T-helper 17 cell (primary cell): ENCODE measurements around the gene RNF123. TPM values are rescaled to one million over a fixed set of nuclear protein-coding genes. Genes with fewer than 3 reads are reported as not detected.
"Not testable (repeated sequence)": the region's sequence is repeated elsewhere in the genome, so short reads cannot be mapped to it uniquely, and the experiment has no call there.

ENCODE experiments used
- ATAC-seq: fragments of 150-1000 bp; cut with Tn5 transposase; 2 replicates; pipeline ENCODE4 v1.10.0; 2021; ENCODE audit warnings: mild to moderate bottlenecking, moderate library complexity
- DNase-seq, 3 donors: peaks; one replicate each; pipeline versions ENCODE4 v3.0.0 to v3.0.0-alpha.2; 2020 to 2021
- H3K9me3 ChIP-seq: one replicate; pipeline ENCODE4 v1.7.0; 2013; ENCODE audit warnings: low read length, mild to moderate bottlenecking; ENCODE audit not compliant: control insufficient read depth, poor library complexity, severe bottlenecking
- H3K27ac Mint-ChIP-seq: one replicate; pipeline ENCODE4 v1.8.0; 2022; ENCODE audit warnings: mild to moderate bottlenecking, moderate library complexity, mixed read lengths
- H3K27me3 Mint-ChIP-seq: one replicate; pipeline ENCODE4 v1.8.0; 2022; ENCODE audit warnings: mixed read lengths
- H3K36me3 Mint-ChIP-seq: one replicate; pipeline ENCODE4 v1.8.0; 2022; ENCODE audit warnings: low read depth, mixed read lengths
- H3K4me1 Mint-ChIP-seq: one replicate; pipeline ENCODE4 v1.8.0; 2022; ENCODE audit warnings: mild to moderate bottlenecking, mixed read lengths
- H3K4me3 Mint-ChIP-seq: one replicate; pipeline ENCODE4 v1.8.0; 2022; ENCODE audit warnings: mild to moderate bottlenecking, moderate library complexity, mixed read lengths
- total RNA-seq, 4 donors: library from RNA in 2 of 4; stranded (reverse) in 2 of 4; gene quantifications; one replicate each; pipeline ENCODE4 v1.2.3 and lab custom pipeline; 2022 to 2026

Gene RNF123
- total RNA-seq, 2 donors from 2014 or later = 37.7 to 45.1 TPM

GRCh38 chr3:49748874-49749273 is 59.5 kb downstream of the RNF123 start:
- H3K36me3 Mint-ChIP-seq, H3K27me3 Mint-ChIP-seq, DNase-seq, H3K27ac Mint-ChIP-seq, ATAC-seq, H3K4me3 Mint-ChIP-seq, H3K9me3 ChIP-seq: not testable (repeated sequence)
- peaks cover 21% of the 10 kb centered on the region for H3K4me1 Mint-ChIP-seq

- Mint-ChIP-seq H3K4me3 (peak overlapping the region; percentile 12), H3K27ac (no peak overlapping the region)
These were observed 60.7 kb downstream of the RNF123 start for GRCh38 chr3:49750056-49750455.

GRCh38 chr3:49751501-49751900 is 62.1 kb downstream of the RNF123 start:
- ATAC-seq (no peak), DNase-seq (no peak)
- H3K9me3 ChIP-seq = no peaks in the 10 kb centered on the region
- Mint-ChIP-seq H3K27me3 (no peaks in the 10 kb centered on the region), H3K4me1 (peaks cover 29% of the 10 kb centered on the region), H3K36me3 (peaks cover 2% of the 10 kb centered on the region), H3K27ac (no peak overlapping the region), H3K4me3 (no peak overlapping the region)

More at GRCh38 chr3:49750056-49750455, 60.7 kb downstream of the RNF123 start:
- no peak for DNase-seq
- no peak for ATAC-seq
- no peaks in the 10 kb centered on the region for H3K27me3 Mint-ChIP-seq
- H3K4me1 Mint-ChIP-seq = peaks cover 23% of the 10 kb centered on the region
- H3K9me3 ChIP-seq = no peaks in the 10 kb centered on the region
- peaks cover 2% of the 10 kb centered on the region for H3K36me3 Mint-ChIP-seq

GRCh38 chr3:49754536-49754935 is 65.2 kb downstream of the RNF123 start:
- peak overlapping the region; percentile 29 for H3K27ac Mint-ChIP-seq
- DNase-seq = no peak
- no peaks in the 10 kb centered on the region for H3K27me3 Mint-ChIP-seq
- peak overlapping the region; percentile 33 for H3K4me3 Mint-ChIP-seq
- H3K36me3 Mint-ChIP-seq = no peaks in the 10 kb centered on the region
- no peak for ATAC-seq
- H3K4me1 Mint-ChIP-seq = peaks cover 39% of the 10 kb centered on the region
- H3K9me3 ChIP-seq = no peaks in the 10 kb centered on the region

GRCh38 chr3:49756036-49756435 is 66.7 kb downstream of the RNF123 start:
- Mint-ChIP-seq H3K4me1 (peaks cover 39% of the 10 kb centered on the region), H3K27ac (peak overlapping the region; percentile 78), H3K27me3 (no peaks in the 10 kb centered on the region), H3K4me3 (no peak overlapping the region), H3K36me3 (no peaks in the 10 kb centered on the region)
- DNase-seq (no peak), ATAC-seq (no peak)
- H3K9me3 ChIP-seq = no peaks in the 10 kb centered on the region

- peaks cover 39% of the 10 kb centered on the region for H3K4me1 Mint-ChIP-seq
- no peak for DNase-seq
These were observed 67.8 kb downstream of the RNF123 start for GRCh38 chr3:49757197-49757596.

GRCh38 chr3:49759226-49759625 is 69.9 kb downstream of the RNF123 start:
- peaks cover 28% of the 10 kb centered on the region for H3K4me1 Mint-ChIP-seq
- H3K36me3 Mint-ChIP-seq = no peaks in the 10 kb centered on the region
- no peak for DNase-seq
- H3K27me3 Mint-ChIP-seq = no peaks in the 10 kb centered on the region
- H3K27ac Mint-ChIP-seq = no peak overlapping the region
- ATAC-seq = no peak
- H3K4me3 Mint-ChIP-seq = no peak overlapping the region
- H3K9me3 ChIP-seq = no peaks in the 10 kb centered on the region

More at GRCh38 chr3:49757197-49757596, 67.8 kb downstream of the RNF123 start:
- no peak for ATAC-seq
- H3K9me3 ChIP-seq = no peaks in the 10 kb centered on the region
- Mint-ChIP-seq H3K4me3 (no peak overlapping the region), H3K36me3 (no peaks in the 10 kb centered on the region), H3K27me3 (no peaks in the 10 kb centered on the region), H3K27ac (peak overlapping the region; percentile 78)

- ATAC-seq = no peak
These were observed 72.3 kb downstream of the RNF123 start for GRCh38 chr3:49761661-49762060.

GRCh38 chr3:49763981-49764380 is 74.6 kb downstream of the RNF123 start:
- no peaks in the 10 kb centered on the region for H3K9me3 ChIP-seq
- H3K4me1 Mint-ChIP-seq = peaks cover 13% of the 10 kb centered on the region
- no peak overlapping the region for H3K27ac Mint-ChIP-seq
- no peak for DNase-seq
- no peak for ATAC-seq
- no peaks in the 10 kb centered on the region for H3K27me3 Mint-ChIP-seq
- H3K36me3 Mint-ChIP-seq = no peaks in the 10 kb centered on the region
- no peak overlapping the region for H3K4me3 Mint-ChIP-seq

More at GRCh38 chr3:49761661-49762060, 72.3 kb downstream of the RNF123 start:
- Mint-ChIP-seq H3K27me3 (no peaks in the 10 kb centered on the region), H3K4me1 (peaks cover 21% of the 10 kb centered on the region), H3K27ac (no peak overlapping the region), H3K36me3 (no peaks in the 10 kb centered on the region), H3K4me3 (no peak overlapping the region)
- no peaks in the 10 kb centered on the region for H3K9me3 ChIP-seq
- no peak for DNase-seq

- DNase-seq (no peak), ATAC-seq (no peak)
- no peaks in the 10 kb centered on the region for H3K36me3 Mint-ChIP-seq
- no peak overlapping the region for H3K27ac Mint-ChIP-seq
- peaks cover 17% of the 10 kb centered on the region for H3K4me1 Mint-ChIP-seq
- no peaks in the 10 kb centered on the region for H3K9me3 ChIP-seq
- no peak overlapping the region for H3K4me3 Mint-ChIP-seq
- no peaks in the 10 kb centered on the region for H3K27me3 Mint-ChIP-seq
These were observed 80.0 kb downstream of the RNF123 start for GRCh38 chr3:49769286-49769915.

- no peak for ATAC-seq
- no peak for DNase-seq
- H3K36me3 Mint-ChIP-seq = no peaks in the 10 kb centered on the region
- H3K4me1 Mint-ChIP-seq = peaks cover 15% of the 10 kb centered on the region
- H3K27ac Mint-ChIP-seq = no peak overlapping the region
- H3K9me3 ChIP-seq = no peaks in the 10 kb centered on the region
- no peaks in the 10 kb centered on the region for H3K27me3 Mint-ChIP-seq
- H3K4me3 Mint-ChIP-seq = no peak overlapping the region
These were observed 80.6 kb downstream of the RNF123 start for GRCh38 chr3:49769926-49770325.

Other genes with a start within 250 kb of the RNF123 start
- 10 to 100 TPM; 18.0 to 18.9 TPM for gene DAG1, start 219.3 kb upstream of the RNF123 start, total RNA-seq
- under 1 TPM; 0.12 to 0.29 TPM for gene BSN, start 135.1 kb upstream of the RNF123 start, total RNA-seq
- gene APEH, start 15.2 kb upstream of the RNF123 start, total RNA-seq = 10 to 100 TPM; 61.2 to 71.0 TPM
- gene MST1, start 83 bp upstream of the RNF123 start, total RNA-seq = 10 to 100 TPM in 1 of 2 donors, 1 to 10 TPM in 1; 7.5 to 11.3 TPM
- under 1 TPM in 1 of 2 donors, not detected in 1; 0.99 TPM for gene AMIGO3, start 30.1 kb downstream of the RNF123 start, total RNA-seq
- gene GMPPB, start 34.4 kb downstream of the RNF123 start, total RNA-seq = 10 to 100 TPM; 42.9 to 61.9 TPM
- 10 to 100 TPM; 54.1 to 56.4 TPM for gene IP6K1, start 97.0 kb downstream of the RNF123 start, total RNA-seq
- gene CDHR4, start 110.3 kb downstream of the RNF123 start, total RNA-seq = under 1 TPM in 1 of 2 donors, not detected in 1; 0.37 TPM
- gene INKA1, start 113.7 kb downstream of the RNF123 start, total RNA-seq = 1 to 10 TPM in 1 of 2 donors, under 1 TPM in 1; 0.92 to 5.2 TPM
- 100 to 1,000 TPM; 173 to 198 TPM for gene UBA7, start 124.4 kb downstream of the RNF123 start, total RNA-seq
- gene TRAIP, start 167.0 kb downstream of the RNF123 start, total RNA-seq = 1 to 10 TPM; 4.8 to 5.5 TPM
- under 1 TPM; 0.47 to 0.89 TPM for gene CAMKV, start 180.3 kb downstream of the RNF123 start, total RNA-seq
- gene MST1R, start 214.3 kb downstream of the RNF123 start, total RNA-seq = 1 to 10 TPM in 1 of 2 donors, under 1 TPM in 1; 0.63 to 1.7 TPM
- gene MON1A, start 240.3 kb downstream of the RNF123 start, total RNA-seq = 1 to 10 TPM; 2.3 to 4.6 TPM